Tibial nerve (tissue), 3 donors: ENCODE measurements around the gene MAOA.

Experiments used
- CTCF ChIP-seq, 5 experiments: fragments of 200-600 bp in 3 of 5; fragments of 450-650 bp in 2 of 5; sonication (generic) in 3 of 5; IDR thresholded peaks; one replicate each; pipeline ENCODE4 v1.5.1; 2016 to 2019; ENCODE audit warnings: antibody characterized with exemption in 5 of 5, mild to moderate bottlenecking in 3 of 5, moderate library complexity in 2 of 5
- POLR2A ChIP-seq, 2 donors: fragments of 450-650 bp; IDR thresholded peaks; one replicate each; pipeline ENCODE4 v1.6.1; 2017; ENCODE audit warnings: antibody characterized with exemption in 2 of 2, mild to moderate bottlenecking in 2 of 2, moderate library complexity in 2 of 2

DNA sequence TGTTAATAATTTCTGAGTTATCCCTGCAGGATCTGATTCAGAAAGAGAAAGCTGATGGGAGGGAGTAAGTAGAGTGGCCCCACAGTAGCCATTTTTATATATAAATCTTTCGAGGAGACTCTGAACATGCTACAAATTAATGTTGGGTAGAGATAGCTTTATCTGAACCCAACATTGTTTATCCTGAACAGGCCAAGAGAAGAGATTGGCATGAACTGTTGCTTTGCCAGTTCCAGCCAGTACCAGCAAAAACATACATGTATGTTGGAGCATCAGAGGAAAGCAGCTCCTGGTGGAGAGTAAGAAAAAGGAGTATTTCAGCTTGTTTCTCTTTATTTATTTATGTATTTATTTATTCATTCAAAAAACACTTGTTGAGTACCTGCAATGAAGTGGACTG is 1.6 kb downstream of the MAOA start:
- TF ChIP-seq CTCF (IDR thresholded peaks at IDR 0.05) (no peak), POLR2A (IDR thresholded peaks at IDR 0.05) (no peak)
